CD14-positive monocyte (primary cell): ENCODE data around the gene NLRC3. TPM values are rescaled to one million over a fixed set of nuclear protein-coding genes. Genes with fewer than 3 reads are reported as not detected.

Source experiments
- DNase-seq, 3 donors: peaks; one replicate each; pipeline ENCODE4 v3.0.0-alpha.2; 2011 to 2022
- H2AFZ ChIP-seq: 2 replicates; pipeline ENCODE4 v1.6.0; 2012; ENCODE audit warnings: mild to moderate bottlenecking, low read depth, low read length, inconsistent platforms; ENCODE audit not compliant: insufficient read depth, poor library complexity, severe bottlenecking
- H3K27ac ChIP-seq, 2 donors: 1 replicate in 1 of 2; 2 replicates in 1 of 2; pipeline ENCODE4 v1.5.1; 2012 to 2013; ENCODE audit warnings: low read length in 2 of 2, control low read depth in 1 of 2, inconsistent platforms in 1 of 2, low read depth in 1 of 2, mild to moderate bottlenecking in 1 of 2
- H3K27me3 ChIP-seq, 2 donors: one replicate each; pipeline versions ENCODE4 v1.6.0 to v1.6.1; 2011 to 2013; ENCODE audit warnings: low read length in 2 of 2; ENCODE audit not compliant: control insufficient read depth in 2 of 2, insufficient read depth in 2 of 2
- H3K36me3 ChIP-seq, 2 donors: replicated peaks in 1 of 2; 1 replicate in 1 of 2; 2 replicates in 1 of 2; pipeline versions ENCODE4 v1.5.1 to v1.6.1; 2012 to 2013; ENCODE audit warnings: low read length in 2 of 2, control low read depth in 1 of 2, inconsistent platforms in 1 of 2, mild to moderate bottlenecking in 1 of 2; ENCODE audit not compliant: insufficient read depth in 2 of 2, control insufficient read depth in 1 of 2
- H3K4me1 ChIP-seq, 2 donors: 1 replicate in 1 of 2; 2 replicates in 1 of 2; pipeline versions ENCODE4 v1.5.1 to v1.6.1; 2012 to 2013; ENCODE audit warnings: low read length in 2 of 2, control low read depth in 1 of 2, inconsistent platforms in 1 of 2, mild to moderate bottlenecking in 1 of 2, moderate library complexity in 1 of 2; ENCODE audit not compliant: insufficient read depth in 2 of 2, control insufficient read depth in 1 of 2
- H3K4me2 ChIP-seq: replicated peaks from 2 replicates; pipeline ENCODE3; 2012; ENCODE audit warnings: low read length, moderate library complexity, mild to moderate bottlenecking; ENCODE audit not compliant: poor library complexity, severe bottlenecking; ENCODE audit errors: extremely low read depth
- H3K4me3 ChIP-seq, 3 experiments: fragments of 200-600 bp in 1 of 3; sonication (generic) in 1 of 3; replicated peaks in 1 of 3; 1 replicate in 2 of 3; 2 replicates in 1 of 3; pipeline ENCODE4 v1.5.1; 2011 to 2013; ENCODE audit warnings: low read length in 3 of 3, mild to moderate bottlenecking in 3 of 3, control low read depth in 2 of 3, low read depth in 2 of 3, inconsistent platforms in 1 of 3, moderate library complexity in 1 of 3
- H3K79me2 ChIP-seq: 2 replicates; pipeline ENCODE4 v1.6.0; 2012; ENCODE audit warnings: mild to moderate bottlenecking, control low read depth, inconsistent platforms, low read length, moderate library complexity; ENCODE audit not compliant: insufficient read depth
- H3K9ac ChIP-seq: 2 replicates; pipeline ENCODE4 v1.6.0; 2017; ENCODE audit warnings: low read length, mild to moderate bottlenecking; ENCODE audit not compliant: insufficient read depth, poor library complexity, severe bottlenecking
- H3K9me3 ChIP-seq, 2 donors: replicated peaks in 1 of 2; 1 replicate in 1 of 2; 2 replicates in 1 of 2; pipeline versions ENCODE4 v1.5.1 to v1.6.1; 2012 to 2013; ENCODE audit warnings: low read length in 2 of 2, control low read depth in 1 of 2; ENCODE audit not compliant: control insufficient read depth in 1 of 2, insufficient read depth in 1 of 2
- H4K20me1 ChIP-seq: 2 replicates; pipeline ENCODE4 v1.6.0; 2012; ENCODE audit warnings: mild to moderate bottlenecking, low read length, control low read depth, moderate library complexity; ENCODE audit not compliant: insufficient read depth
- H3K27ac Mint-ChIP-seq, 7 donors: one replicate each; pipeline ENCODE4 v1.8.0; 2020; ENCODE audit warnings: mild to moderate bottlenecking in 7 of 7, mixed read lengths in 7 of 7, moderate library complexity in 6 of 7, inconsistent platforms in 2 of 7
- H3K27me3 Mint-ChIP-seq, 3 donors: one replicate each; pipeline ENCODE4 v1.8.0; 2021 to 2022; ENCODE audit warnings: low read depth in 3 of 3, mild to moderate bottlenecking in 3 of 3, mixed read lengths in 3 of 3, moderate library complexity in 3 of 3, inconsistent platforms in 1 of 3
- H3K36me3 Mint-ChIP-seq, 2 donors: one replicate each; pipeline ENCODE4 v1.8.0; 2020; ENCODE audit warnings: mixed read lengths in 2 of 2, inconsistent platforms in 1 of 2, mild to moderate bottlenecking in 1 of 2
- H3K4me1 Mint-ChIP-seq: one replicate; pipeline ENCODE4 v1.8.0; 2020; ENCODE audit warnings: mild to moderate bottlenecking, mixed read lengths
- H3K4me3 Mint-ChIP-seq, 2 donors: one replicate each; pipeline ENCODE4 v1.8.0; 2020; ENCODE audit warnings: mild to moderate bottlenecking in 2 of 2, mixed read lengths in 2 of 2, moderate library complexity in 1 of 2
- H3K9me3 Mint-ChIP-seq, 7 donors: one replicate each; pipeline ENCODE4 v1.8.0; 2020 to 2022; ENCODE audit warnings: mixed read lengths in 7 of 7, mild to moderate bottlenecking in 6 of 7, moderate library complexity in 6 of 7, inconsistent platforms in 2 of 7
- WGBS: methylation state at CpG from one replicate; pipeline ENCODE4 v1.1.5; 2013; ENCODE audit warnings: missing lambda C conversion rate; ENCODE audit not compliant: insufficient coverage; 5-methylcytosine and 5-hydroxymethylcytosine counted together
- intact Hi-C, 2 donors: fragments of 100-400 bp; cut with micrococcal nuclease; formaldehyde crosslinking; loops; one replicate each; pipeline versions ENCODE4 v1.15.0 to v1.15.1; 2023
- polyA plus RNA-seq, 3 donors: library from polyadenylated mRNA; depleted of rRNA in 1 of 3; unstranded in 2 of 3; stranded (reverse) in 1 of 3; fragments of 300-500 nt in 2 of 3; fragments of >200 nt in 1 of 3; fragmentation: Illumina TruSeq in 2 of 3; gene quantifications; 1 replicate in 2 of 3; 2 replicates in 1 of 3; pipeline ENCODE4 v1.2.3, GENCODE V29; 2012 to 2021
- TF ChIP-seq, protein P1 (sequence below): fragments of 200-600 bp; IDR thresholded peaks from one replicate; pipeline ENCODE4 v1.8.0; 2022; ENCODE audit warnings: antibody characterized with exemption, mild to moderate bottlenecking

The NLRC3 gene
- polyA plus RNA-seq, 3 donors: 0.03 to 0.07 (median 0.06) TPM

DNA sequence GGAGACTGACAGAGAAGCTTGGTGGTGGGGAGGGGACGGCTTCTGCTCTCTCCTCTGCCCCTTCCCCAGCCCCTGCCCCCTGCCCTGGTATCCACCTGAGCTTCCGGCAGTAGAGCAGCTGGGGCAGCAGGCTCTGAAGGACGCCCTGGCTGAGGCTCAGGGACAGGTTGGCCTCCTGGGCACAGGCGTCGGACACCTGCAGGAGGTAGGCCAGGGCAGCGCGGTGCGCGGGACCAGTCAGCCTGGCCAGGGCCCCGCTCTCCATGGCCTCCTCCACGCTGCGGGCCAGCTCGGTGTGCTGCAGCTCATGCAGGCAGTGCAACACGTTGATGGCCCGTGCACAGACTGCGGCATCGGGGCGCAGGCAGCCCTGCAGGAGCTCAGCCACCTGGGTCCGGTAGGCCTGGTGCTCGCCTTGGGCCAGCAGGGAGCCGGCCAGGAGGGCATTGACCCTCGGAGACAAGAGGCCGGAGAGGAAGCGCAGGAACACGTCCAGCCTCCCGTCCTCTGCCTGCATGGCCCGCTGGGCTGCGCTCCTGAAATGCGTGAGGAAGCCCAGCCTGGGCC lies 14.2 kb downstream of the NLRC3 start:
- intact Hi-C loops: no loop called here
- DNase-seq: no peak
- no peaks in the 10 kb centered on the region for H3K4me1 ChIP-seq
- H4K20me1 ChIP-seq: no peaks in the 10 kb centered on the region
- no peaks in the 10 kb centered on the region for H3K4me1 Mint-ChIP-seq
- no peaks in the 10 kb centered on the region for H3K9me3 Mint-ChIP-seq
- peaks cover 1 to 3% (median 1%) of the 10 kb centered on the region in 3 donors for H3K27me3 Mint-ChIP-seq
- H3K27ac Mint-ChIP-seq: no peak overlapping the region
- H3K9me3 ChIP-seq: no peaks in the 10 kb centered on the region
- H3K36me3 ChIP-seq: no peaks in the 10 kb centered on the region
- no peaks in the 10 kb centered on the region for H3K79me2 ChIP-seq
- no peaks in the 10 kb centered on the region for H3K36me3 Mint-ChIP-seq
- no peak overlapping the region for H3K9ac ChIP-seq
- TF ChIP-seq, protein P1, sequence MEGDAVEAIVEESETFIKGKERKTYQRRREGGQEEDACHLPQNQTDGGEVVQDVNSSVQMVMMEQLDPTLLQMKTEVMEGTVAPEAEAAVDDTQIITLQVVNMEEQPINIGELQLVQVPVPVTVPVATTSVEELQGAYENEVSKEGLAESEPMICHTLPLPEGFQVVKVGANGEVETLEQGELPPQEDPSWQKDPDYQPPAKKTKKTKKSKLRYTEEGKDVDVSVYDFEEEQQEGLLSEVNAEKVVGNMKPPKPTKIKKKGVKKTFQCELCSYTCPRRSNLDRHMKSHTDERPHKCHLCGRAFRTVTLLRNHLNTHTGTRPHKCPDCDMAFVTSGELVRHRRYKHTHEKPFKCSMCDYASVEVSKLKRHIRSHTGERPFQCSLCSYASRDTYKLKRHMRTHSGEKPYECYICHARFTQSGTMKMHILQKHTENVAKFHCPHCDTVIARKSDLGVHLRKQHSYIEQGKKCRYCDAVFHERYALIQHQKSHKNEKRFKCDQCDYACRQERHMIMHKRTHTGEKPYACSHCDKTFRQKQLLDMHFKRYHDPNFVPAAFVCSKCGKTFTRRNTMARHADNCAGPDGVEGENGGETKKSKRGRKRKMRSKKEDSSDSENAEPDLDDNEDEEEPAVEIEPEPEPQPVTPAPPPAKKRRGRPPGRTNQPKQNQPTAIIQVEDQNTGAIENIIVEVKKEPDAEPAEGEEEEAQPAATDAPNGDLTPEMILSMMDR: no peak
- H3K4me3 Mint-ChIP-seq: no peak overlapping the region
- 98% methylated on average over 28 of the region's 29 CpGs for WGBS
- H2AFZ ChIP-seq: no peak overlapping the region
- H3K27me3 ChIP-seq: no peaks in the 10 kb centered on the region
- H3K4me3 ChIP-seq: no peak overlapping the region
- no peak overlapping the region for H3K4me2 ChIP-seq
- no peak overlapping the region for H3K27ac ChIP-seq

DNA sequence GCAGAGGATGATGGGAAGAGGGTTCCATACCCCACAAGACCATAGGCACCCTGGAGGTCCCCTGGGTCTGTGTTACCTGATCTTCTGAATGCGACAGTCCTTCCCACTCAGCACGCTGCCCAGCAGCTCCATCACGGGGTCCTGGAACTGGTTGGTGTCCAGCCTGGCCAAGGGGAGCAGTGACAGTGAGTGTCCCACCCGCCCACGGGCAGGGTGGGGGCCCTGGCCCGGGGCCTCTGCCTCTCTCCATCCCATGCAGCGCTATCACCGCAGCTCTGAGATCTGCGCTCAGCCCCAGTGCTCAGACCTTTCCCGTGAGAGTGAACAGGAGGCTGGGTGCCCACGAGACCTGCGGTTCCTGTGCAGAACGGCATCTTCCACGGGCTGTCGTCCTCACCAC lies 15.6 kb downstream of the NLRC3 start:
- TF ChIP-seq, protein P1: no peak
- H3K9me3 ChIP-seq: no peaks in the 10 kb centered on the region
- no peak overlapping the region for H3K27ac Mint-ChIP-seq
- no peaks in the 10 kb centered on the region for H3K79me2 ChIP-seq
- H3K9ac ChIP-seq: no peak overlapping the region
- no peak overlapping the region for H3K4me3 Mint-ChIP-seq
- intact Hi-C loops: no loop called here
- no peaks in the 10 kb centered on the region for H3K36me3 ChIP-seq
- H3K4me3 ChIP-seq: no peak overlapping the region
- H3K4me1 ChIP-seq: no peaks in the 10 kb centered on the region
- no peaks in the 10 kb centered on the region for H3K9me3 Mint-ChIP-seq
- no peaks in the 10 kb centered on the region for H3K4me1 Mint-ChIP-seq
- 92% methylated on average over 14 of the region's 15 CpGs for WGBS
- H4K20me1 ChIP-seq: no peaks in the 10 kb centered on the region
- H3K27me3 ChIP-seq: no peaks in the 10 kb centered on the region
- H3K36me3 Mint-ChIP-seq: no peaks in the 10 kb centered on the region
- H2AFZ ChIP-seq: no peak overlapping the region
- DNase-seq: no peak
- H3K4me2 ChIP-seq: no peak overlapping the region
- peaks cover 0 to 3% (median 1%) of the 10 kb centered on the region in 3 donors for H3K27me3 Mint-ChIP-seq
- no peak overlapping the region for H3K27ac ChIP-seq
